Measurements from ENCODE around the gene FBLN2.

FBLN2 gene

DNA sequence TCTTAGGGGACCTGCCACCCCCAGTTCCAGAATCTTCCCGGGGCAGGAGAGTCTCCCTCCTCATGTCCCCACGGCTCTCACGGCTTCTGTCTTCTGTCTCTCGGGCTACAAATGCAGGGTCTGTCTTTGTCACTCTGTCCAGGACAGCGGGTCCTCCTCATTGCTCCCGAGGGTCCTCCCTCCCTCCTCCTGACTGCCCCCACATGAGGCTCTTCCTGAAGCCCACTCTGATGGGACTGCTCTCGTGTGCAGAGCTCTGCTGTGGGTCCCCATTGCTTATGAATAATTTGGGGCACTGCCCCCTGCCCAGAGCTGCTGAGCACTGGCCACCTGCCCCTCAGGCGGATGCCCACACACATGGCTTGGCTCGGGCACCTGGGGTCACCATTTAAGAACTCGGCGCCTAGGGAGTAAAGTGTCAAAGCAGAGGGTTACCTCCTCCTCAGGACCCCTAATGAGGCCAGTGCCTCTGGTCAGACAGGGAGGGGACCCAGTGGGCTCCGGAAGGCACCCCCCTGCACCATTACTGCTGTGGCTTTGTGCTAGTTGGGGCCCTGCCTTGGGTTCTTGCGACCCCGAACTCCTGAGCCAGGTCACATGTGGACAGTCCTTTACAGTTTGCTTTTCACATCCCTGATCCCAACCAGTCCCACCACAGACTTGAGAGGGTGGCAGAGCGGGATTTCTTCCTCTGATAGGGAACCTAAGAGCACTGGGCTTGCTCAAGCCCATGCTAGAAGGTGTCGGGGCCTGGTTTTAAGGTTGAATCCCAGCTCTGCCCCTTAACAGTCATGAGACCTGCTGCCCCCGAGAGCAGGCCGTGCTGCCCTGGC is 46.8 kb upstream of the FBLN2 start:
- H3K4me1 Mint-ChIP-seq: peaks cover 14% of the 10 kb centered on the region
- no peak overlapping the region for H3K27ac Mint-ChIP-seq
- peaks cover 6% of the 10 kb centered on the region for H3K27me3 Mint-ChIP-seq (ENCODE audit: low read depth, poor library complexity)
- DNase-seq: no peak
- no peaks in the 10 kb centered on the region for H3K9me3 Mint-ChIP-seq
- H3K36me3 Mint-ChIP-seq (ENCODE audit: low read depth): peaks cover 4% of the 10 kb centered on the region
- TF ChIP-seq, protein P1, sequence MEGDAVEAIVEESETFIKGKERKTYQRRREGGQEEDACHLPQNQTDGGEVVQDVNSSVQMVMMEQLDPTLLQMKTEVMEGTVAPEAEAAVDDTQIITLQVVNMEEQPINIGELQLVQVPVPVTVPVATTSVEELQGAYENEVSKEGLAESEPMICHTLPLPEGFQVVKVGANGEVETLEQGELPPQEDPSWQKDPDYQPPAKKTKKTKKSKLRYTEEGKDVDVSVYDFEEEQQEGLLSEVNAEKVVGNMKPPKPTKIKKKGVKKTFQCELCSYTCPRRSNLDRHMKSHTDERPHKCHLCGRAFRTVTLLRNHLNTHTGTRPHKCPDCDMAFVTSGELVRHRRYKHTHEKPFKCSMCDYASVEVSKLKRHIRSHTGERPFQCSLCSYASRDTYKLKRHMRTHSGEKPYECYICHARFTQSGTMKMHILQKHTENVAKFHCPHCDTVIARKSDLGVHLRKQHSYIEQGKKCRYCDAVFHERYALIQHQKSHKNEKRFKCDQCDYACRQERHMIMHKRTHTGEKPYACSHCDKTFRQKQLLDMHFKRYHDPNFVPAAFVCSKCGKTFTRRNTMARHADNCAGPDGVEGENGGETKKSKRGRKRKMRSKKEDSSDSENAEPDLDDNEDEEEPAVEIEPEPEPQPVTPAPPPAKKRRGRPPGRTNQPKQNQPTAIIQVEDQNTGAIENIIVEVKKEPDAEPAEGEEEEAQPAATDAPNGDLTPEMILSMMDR (IDR thresholded peaks at IDR 0.05): no peak
- no peak overlapping the region for H3K4me3 Mint-ChIP-seq

DNA sequence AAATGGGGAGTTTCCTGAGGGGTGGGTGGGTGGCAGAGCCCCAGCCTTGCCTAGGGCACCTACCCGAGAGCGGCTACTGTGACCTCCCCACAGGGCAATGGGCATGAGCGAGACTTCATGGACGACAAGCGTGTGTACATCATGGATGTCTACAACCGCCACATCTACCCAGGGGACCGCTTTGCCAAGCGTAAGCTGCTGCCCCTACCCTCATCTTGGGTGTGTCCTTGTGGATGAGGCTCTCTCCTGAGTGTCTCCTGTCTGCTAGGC is 46.2 kb upstream of the FBLN2 start:
- H3K27ac Mint-ChIP-seq: no peak overlapping the region
- peaks cover 20% of the 10 kb centered on the region for H3K4me1 Mint-ChIP-seq
- H3K36me3 Mint-ChIP-seq (ENCODE audit: low read depth): peaks cover 4% of the 10 kb centered on the region
- DNase-seq: no peak
- H3K27me3 Mint-ChIP-seq (ENCODE audit: low read depth, poor library complexity): peaks cover 6% of the 10 kb centered on the region
- TF ChIP-seq, protein P1 (IDR thresholded peaks at IDR 0.05): no peak
- H3K4me3 Mint-ChIP-seq: no peak overlapping the region
- H3K9me3 Mint-ChIP-seq: no peaks in the 10 kb centered on the region

DNA sequence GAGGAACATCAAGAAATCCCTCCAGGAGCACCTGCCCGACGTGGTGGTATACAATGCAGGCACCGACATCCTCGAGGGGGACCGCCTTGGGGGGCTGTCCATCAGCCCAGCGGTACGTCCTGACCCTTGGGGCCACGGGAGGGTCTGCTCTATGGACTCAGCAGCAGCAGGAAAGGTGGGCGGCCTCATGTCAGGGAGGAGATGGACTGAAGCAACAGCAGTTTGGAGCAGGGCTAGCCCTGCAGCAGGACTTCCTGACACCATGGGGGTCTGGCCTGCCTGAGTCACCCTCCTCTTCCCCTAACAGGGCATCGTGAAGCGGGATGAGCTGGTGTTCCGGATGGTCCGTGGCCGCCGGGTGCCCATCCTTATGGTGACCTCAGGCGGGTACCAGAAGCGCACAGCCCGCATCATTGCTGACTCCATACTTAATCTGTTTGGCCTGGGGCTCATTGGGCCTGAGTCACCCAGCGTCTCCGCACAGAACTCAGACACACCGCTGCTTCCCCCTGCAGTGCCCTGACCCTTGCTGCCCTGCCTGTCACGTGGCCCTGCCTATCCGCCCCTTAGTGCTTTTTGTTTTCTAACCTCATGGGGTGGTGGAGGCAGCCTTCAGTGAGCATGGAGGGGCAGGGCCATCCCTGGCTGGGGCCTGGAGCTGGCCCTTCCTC is 44.6 kb upstream of the FBLN2 start:
- H3K36me3 Mint-ChIP-seq (ENCODE audit: low read depth): peaks cover 4% of the 10 kb centered on the region
- no peak for DNase-seq
- peaks cover 36% of the 10 kb centered on the region for H3K4me1 Mint-ChIP-seq
- no peaks in the 10 kb centered on the region for H3K27me3 Mint-ChIP-seq (ENCODE audit: low read depth, poor library complexity)
- H3K4me3 Mint-ChIP-seq: no peak overlapping the region
- H3K9me3 Mint-ChIP-seq: no peaks in the 10 kb centered on the region
- TF ChIP-seq, protein P1 (IDR thresholded peaks at IDR 0.05): no peak
- peak overlapping the region; percentile 72 for H3K27ac Mint-ChIP-seq

DNA sequence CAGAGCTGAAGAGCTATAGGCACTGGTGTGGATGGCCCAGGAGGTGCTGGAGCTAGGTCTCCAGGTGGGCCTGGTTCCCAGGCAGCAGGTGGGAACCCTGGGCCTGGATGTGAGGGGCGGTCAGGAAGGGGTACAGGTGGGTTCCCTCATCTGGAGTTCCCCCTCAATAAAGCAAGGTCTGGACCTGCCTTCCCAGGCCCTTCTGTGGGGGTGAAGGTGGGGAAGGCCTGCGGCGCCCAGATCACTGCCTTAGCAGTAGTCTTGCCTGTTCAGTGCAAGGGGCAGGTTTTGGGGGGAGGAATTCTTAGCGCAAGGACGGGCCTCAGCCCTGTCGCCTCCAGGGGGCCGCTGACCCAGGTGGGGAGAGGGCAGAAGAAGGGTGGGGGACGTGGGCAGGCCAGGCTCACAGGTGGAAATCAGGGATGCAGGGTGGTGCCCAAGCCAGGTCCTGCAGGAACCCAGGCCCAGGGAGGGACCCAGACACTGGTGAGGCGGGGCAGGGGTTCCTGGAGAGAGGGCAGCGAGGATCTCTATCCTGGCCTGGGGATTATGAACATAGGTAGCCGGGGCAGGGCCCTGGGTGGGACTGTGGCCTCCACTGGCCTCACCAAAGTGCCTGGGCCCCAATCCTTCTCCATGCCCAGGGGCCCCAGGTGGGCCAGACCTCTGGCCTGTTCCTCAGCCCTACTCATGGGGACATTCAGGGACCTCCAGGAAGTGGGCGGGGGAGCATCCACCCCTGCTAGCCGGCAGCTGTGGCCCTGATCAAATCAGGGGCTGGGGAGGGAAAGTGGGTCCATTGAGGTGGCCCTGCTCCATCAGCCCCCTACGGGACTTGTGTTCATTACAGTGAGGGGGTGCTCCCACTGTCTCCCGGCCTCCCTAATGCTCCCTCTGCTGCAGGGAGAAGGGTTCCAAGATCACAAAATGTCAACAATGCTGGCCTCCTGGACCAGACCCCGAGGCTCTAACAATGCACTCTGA is 43.5 kb upstream of the FBLN2 start:
- DNase-seq: no peak
- Mint-ChIP-seq H3K27me3 (ENCODE audit: low read depth, poor library complexity) (no peaks in the 10 kb centered on the region), H3K4me1 (peaks cover 39% of the 10 kb centered on the region), H3K27ac (no peak overlapping the region), H3K9me3 (no peaks in the 10 kb centered on the region), H3K36me3 (ENCODE audit: low read depth) (peaks cover 4% of the 10 kb centered on the region), H3K4me3 (no peak overlapping the region)
- TF ChIP-seq, protein P1 (IDR thresholded peaks at IDR 0.05): no peak

DNA sequence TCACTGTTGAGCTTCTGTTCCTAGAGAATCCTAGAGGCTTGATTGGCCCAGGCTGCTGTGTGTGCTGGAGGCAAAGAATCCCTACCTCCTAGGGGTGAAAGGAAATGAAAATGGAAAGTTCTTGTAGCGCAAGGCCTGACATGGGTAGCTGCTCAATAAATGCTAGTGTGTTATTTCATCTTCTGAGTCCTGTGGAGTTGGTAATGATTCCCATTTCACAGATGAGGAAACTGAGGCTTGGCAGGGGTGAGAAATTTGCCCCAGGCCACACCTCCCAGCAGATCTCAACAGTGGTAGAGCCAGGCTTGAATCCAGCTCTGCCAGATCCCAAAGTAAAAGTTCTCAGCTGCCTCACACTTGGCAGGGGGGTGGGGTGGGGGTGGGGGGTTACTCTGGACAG is 42.7 kb upstream of the FBLN2 start:
- Mint-ChIP-seq H3K27ac (no peak overlapping the region), H3K4me3 (no peak overlapping the region), H3K27me3 (ENCODE audit: low read depth, poor library complexity) (no peaks in the 10 kb centered on the region), H3K4me1 (peaks cover 36% of the 10 kb centered on the region), H3K9me3 (no peaks in the 10 kb centered on the region), H3K36me3 (ENCODE audit: low read depth) (peaks cover 4% of the 10 kb centered on the region)
- no peak for DNase-seq
- TF ChIP-seq, protein P1 (IDR thresholded peaks at IDR 0.05): no peak

All from nephron progenitor cell (in vitro differentiated cells).